Mammary epithelial cell (primary cell): ENCODE measurements around the gene TAF1D.

Experiments used
- CTCF ChIP-seq, 2 donors: IDR thresholded peaks in 1 of 2; conservative IDR thresholded peaks in 1 of 2; 2 replicates each; pipeline ENCODE4 v1.5.1; 2011 to 2012; ENCODE audit warnings: inconsistent platforms in 2 of 2, low read length in 2 of 2, mild to moderate bottlenecking in 2 of 2, control low read depth in 1 of 2, low read depth in 1 of 2; ENCODE audit not compliant: insufficient read depth in 1 of 2; ENCODE audit errors: extremely low read depth in 1 of 2
- EZH2 ChIP-seq: IDR thresholded peaks from 2 replicates; pipeline ENCODE4 v1.6.1; 2012; ENCODE audit warnings: low read length, inconsistent platforms, borderline replicate concordance

- no peak for TF ChIP-seq EZH2
- no peak for TF ChIP-seq CTCF (conservative IDR thresholded peaks at IDR 0.05 in 1 of 2, IDR thresholded peaks at IDR 0.05 in 1 of 2; ENCODE audit: extremely low read depth in 1 of 2, insufficient read depth in 1 of 2, low read depth in 1 of 2, low read length in 2 of 2)
Observed at GRCh38 chr11:93773045-93773477, 31.8 kb upstream of the TAF1D start.
